SK-N-SH treated with all-trans-retinoic acid at 6 μM for 48 hours (cell line): Measurements from ENCODE around the gene AASS.

Source experiments
- GLIS3 ChIP-seq: fragments of 250-450 bp; sonication (Bioruptor Pico); IDR thresholded peaks from 2 replicates; pipeline ENCODE4 v1.5.0; 2020; ENCODE audit warnings: mild to moderate bottlenecking, moderate library complexity
- ISL1 ChIP-seq: fragments of 250-450 bp; sonication (Bioruptor Pico); IDR thresholded peaks from 2 replicates; pipeline ENCODE4 v2.1.2; 2022; ENCODE audit warnings: mild to moderate bottlenecking, moderate library complexity
- OSR1 ChIP-seq: fragments of 250-450 bp; sonication (Bioruptor Pico); IDR thresholded peaks from 2 replicates; pipeline ENCODE4 v1.8.0; 2022; ENCODE audit warnings: moderate library complexity, mild to moderate bottlenecking, inconsistent platforms
- RARB ChIP-seq: fragments of 250-450 bp; sonication (Bioruptor Pico); IDR thresholded peaks from 2 replicates; pipeline ENCODE4 v1.8.0; 2021; ENCODE audit warnings: mild to moderate bottlenecking, moderate library complexity

DNA sequence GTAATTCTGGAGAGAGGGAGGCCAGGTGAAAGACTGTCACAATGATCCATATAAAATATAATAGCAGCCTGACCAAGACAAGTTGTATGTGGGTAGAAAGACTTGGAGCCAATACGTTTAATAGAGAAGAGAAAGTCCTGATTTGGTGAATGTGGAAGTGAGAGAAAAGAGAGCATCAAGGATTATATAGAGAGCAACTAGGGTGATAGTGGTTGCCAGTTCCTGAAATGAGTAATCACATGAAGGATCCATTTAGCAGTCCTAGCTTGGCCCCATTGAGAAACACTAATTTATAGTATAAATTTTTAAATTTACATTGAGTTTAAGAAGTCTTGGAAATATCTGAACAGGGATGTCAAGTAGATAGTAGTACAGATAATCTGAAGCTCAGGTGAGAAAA lies 74.0 kb downstream of the AASS start:
- TF ChIP-seq RARB (no peak), OSR1 (CRISPR knock-in tag) (no peak), ISL1 (CRISPR knock-in tag) (no peak), GLIS3 (CRISPR knock-in tag) (no peak)
